Hippocampal formation (tissue), 2 donors: ENCODE measurements around the gene HDAC7.

Experiments used
- DNase-seq, 2 donors: peaks; one replicate each; lab custom pipeline; 2025; lab: John Stamatoyannopoulos, UW

Gene HDAC7

GRCh38 chr12:47819896-47820630 lies at the start of gene HDAC7:
TSS of gene HDAC7 (minus strand) at chr12:47819903. CDS start at chr12:47819785, 118 bp downstream.
- peak; percentile 71 to 78 for DNase-seq

DNA sequence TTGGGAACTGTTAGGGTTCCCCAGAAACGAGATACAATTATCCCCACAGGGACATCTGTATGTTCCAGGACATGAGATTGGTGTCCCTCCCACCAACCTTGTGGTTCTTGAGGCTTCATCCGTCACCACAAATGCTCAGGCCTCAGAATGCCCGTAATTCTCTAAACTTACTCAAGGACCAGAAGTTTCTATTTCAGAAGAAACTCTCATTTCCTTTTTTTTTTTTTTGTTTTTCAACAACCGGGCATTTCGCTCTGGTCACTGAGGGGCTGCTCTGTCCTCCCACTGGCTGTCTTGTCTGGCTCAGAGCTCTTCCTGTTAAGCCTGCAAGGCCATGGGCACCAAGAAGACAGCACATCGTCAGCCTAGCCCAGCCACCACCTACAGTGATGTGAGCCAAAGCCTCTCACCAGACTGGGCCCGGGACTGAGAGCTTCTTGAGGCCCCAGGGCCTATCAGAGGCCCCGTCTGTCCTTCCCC lies 48.9 kb upstream of the HDAC7 start:
- no peak for DNase-seq

GRCh38 chr12:47868041-47868440 lies 48.3 kb upstream of the HDAC7 start:
- DNase-seq, result no peak

DNA sequence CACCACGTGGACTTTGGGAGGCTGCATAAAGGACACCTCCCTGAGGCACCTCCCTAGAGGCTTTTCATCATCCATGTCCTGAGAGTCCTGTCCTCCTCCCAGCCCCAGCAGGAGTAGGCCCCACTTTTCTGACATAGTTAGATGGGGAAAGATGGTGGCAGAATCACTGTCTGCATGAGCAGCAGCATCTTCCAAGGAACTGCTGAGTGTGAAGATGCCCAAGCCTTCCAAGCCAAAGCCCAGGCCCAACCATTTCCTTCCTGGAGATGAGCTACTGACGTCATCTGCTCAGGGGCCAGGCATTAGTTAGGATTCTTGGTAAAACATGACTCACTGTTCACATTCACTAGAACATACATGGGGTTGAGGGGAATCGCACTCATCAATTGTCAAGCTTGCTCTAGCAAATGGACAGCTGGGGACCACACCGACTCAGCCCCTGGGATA lies 47.8 kb upstream of the HDAC7 start:
- no peak for DNase-seq

DNA sequence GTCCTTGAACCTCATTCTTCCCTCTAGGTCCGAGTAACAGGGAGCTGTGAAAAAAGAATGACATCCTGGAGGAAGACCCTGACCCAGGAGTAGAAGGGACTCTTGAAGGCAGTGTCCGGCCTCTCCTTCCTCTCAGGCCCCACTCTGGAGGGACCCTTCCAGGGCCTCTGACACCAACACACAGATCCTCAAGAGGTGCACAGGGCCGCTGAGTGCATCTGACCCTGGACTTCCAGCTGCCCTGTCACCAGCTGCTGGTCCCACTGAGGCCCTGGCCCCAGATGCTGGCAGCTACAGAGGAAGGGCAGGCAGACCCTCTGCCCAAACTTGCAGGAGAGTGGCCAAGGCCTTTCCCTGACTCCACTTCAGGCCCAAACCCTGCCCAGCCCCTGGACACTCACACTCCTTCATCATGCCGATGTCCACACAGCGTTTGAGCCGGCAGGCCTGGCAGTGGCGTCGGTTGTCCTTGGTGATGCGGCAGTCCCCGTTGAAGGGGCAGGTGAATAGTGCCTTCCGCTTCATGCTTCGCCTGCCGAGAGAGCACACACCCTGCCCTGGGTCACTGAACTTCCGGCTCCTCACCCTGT lies 45.0 kb upstream of the HDAC7 start:
- no peak for DNase-seq

DNA sequence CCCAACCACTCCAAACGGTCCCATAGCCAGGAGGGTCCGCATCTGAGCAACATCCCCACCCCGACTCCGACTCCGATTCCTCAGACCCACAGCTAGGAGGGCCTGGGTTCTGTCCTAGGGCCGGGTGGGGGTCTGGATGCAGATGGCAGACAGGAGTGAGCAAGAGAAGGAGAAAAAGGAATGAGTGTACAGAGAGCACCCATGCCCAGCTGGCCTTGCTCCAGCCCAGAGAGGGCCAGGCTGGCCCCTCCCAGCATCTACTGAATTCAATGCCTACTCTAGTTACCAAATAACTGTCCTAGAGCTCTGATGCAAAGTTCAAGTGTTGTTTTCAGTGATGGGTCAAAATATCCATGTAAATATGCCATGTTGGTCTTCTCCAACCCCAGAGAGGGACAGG lies 44.3 kb upstream of the HDAC7 start:
- no peak for DNase-seq

DNA sequence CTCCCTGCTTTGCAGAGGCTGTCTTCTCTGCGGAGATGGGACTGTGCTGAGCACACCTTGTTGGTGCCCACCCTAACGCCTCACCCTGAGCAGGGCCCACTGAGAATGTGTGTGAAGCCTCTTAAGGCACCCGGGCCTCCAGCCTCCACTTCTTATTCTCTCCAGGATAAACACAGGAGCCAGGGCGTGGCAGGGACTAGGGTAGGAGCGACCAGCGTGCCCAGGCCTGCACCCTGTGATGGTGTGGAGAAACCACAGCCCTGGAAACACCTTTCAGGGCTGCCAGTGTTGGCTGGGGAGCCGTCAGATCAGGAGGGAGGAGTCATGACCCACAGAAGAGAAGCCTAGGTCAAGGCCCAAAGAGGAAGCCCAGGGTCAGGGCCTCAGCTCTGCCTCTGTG lies 43.8 kb upstream of the HDAC7 start:
- no peak for DNase-seq

DNA sequence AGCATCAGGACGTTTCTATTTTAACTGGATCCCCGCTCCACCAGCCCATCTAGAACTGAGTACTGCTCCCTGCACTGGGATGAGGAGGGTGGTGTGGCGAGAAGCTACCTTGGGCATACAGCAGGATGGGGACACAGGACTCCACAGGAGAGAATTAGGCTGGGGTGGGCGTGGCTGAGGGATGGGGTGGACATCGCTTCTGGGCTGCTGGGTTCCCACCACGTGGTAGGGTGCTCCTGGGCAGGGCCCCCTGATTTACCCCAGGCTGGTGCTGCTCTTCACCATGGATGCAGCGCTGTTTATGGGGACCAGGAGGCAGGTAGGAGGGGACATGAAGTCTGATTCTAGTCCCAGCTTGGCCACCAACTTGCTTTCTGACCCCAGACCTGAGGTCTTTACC lies 43.2 kb upstream of the HDAC7 start:
- DNase-seq, result no peak

- DNase-seq, result no peak
Observed at GRCh38 chr12:47862167-47862750, 42.6 kb upstream of the HDAC7 start.

DNA sequence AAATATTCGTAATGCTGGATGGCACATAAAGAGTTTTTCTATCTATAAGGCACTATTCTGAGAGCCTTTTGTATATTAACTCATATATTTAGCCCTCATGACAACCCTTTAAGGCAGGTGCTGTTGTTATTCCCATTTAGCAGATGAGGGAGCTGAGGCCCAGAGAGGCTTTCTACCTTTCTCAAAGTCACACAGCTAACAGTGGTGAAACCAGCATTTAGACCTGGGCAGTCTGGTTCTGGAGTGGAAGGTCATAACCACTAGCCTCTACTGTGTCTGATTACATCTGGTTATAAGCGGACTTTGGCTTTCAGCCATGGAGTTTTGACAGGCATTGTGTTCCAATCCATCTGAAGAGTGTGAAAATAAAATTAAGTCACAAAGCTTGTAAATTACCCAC lies 41.2 kb upstream of the HDAC7 start:
- DNase-seq, result no peak

DNA sequence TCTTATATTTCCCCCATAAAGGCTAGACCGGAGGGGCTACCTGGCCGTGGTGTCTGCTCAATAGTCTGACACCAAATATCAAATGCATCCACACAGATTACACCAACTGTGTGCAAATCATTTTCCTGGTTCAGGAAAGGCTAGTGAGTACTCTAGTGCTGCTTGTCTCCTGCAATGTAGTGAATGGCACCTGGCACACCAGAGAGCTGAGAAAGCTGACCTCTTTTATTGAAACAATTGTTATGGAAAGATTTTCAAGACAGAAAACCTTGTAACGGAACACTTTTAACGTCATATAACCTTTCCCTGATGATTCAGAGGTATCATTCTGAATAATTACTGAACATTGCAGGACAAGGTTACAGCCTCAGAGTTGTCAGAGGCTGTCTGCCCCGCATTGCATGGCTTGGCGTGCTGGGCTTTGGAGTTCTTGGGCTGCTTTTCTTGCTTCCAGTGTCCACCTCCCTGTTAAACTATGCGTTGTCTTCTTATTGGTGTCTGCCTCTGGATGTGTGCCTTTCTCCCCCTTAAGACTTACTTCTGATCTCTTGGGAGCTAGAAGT lies 40.7 kb upstream of the HDAC7 start:
- no peak for DNase-seq

- DNase-seq, result no peak
Observed at GRCh38 chr12:47858511-47859266, 39.0 kb upstream of the HDAC7 start.

DNA sequence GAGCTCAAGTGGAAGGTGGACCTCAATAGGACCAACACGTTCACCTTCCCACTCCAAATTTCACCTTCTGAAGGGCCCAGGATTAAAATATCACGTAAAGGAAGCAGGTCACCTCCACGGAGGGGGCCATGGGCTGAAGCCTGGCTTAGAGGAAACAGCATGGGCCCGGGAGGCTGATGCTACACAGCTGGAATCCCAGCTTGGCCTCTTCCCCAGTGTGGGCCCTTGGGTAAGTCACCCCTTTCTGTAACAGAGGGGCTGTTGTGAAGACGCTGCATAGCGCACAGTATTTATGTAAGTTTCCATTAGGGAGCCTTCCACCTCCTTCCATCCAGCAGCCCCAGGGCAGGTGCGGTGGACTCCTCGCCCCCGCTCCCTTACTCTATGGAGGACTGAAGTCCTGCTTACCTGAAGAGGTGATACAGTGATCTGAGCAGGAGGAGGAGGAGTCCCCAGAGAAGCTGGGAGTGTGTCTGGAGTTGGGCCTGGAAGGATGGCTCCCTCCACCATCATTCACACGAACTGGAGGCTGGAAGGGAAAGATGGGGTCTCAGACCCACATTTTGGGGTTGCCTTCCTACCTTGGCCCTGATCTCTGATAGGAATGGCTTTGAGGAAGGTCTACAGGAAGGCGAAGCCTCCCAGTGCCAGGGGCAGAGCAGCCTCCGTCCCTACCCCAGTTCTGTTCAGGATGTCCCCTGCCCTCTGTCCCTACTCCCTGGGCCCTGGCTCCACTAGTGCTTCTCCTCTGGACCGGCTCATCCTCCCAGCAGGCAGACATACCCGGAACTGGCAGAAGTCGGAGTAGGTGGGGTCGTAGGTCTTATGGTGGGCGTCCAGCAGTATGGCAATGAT lies 37.2 kb upstream of the HDAC7 start:
- no peak for DNase-seq

GRCh38 chr12:47856094-47856493 lies 36.4 kb upstream of the HDAC7 start:
- DNase-seq, result no peak

- DNase-seq, result no peak
Observed at GRCh38 chr12:47855502-47855901, 35.8 kb upstream of the HDAC7 start.

DNA sequence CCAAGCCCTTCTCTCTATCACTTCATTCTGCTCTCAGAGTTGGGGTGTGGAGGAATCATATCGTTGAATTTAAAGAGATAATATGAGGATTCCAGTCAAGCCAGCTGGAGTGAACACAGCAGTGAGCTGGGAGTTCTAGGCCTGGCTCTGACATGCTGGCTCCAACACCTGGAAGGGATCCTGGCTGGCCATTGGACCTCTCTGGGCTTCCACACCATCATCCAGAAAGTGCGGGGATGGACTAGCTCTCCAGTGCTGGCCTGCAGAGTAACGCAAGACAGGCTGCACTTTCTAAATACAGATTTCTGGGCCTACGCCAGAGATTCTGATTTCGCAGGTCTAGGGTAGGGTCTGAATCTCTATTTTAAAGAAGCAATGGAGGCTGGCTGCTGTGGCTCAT lies 34.8 kb upstream of the HDAC7 start:
- DNase-seq, result no peak

DNA sequence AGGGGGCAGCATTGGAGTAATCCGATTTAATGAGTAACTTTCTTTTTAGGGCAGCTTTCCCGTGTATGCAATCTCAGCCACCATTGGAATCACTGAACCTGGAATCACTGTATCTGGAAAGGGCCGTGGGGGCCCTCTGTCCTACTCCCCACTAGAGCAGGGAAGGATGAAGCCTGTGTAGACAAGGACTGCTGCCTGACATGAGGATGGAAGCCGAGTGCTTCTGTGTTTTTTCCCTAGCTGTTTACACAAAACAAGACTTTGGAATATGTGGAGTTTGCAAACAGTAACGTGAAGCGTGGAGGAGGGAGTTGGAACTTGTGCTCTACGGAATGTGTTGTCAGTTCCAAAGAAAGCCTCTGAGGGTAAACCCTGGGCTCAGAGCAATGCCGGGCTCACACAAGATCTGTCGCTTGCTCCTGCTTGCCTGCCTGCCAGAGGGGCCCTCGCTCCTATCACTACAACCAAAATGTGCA lies 32.4 kb upstream of the HDAC7 start:
- no peak for DNase-seq

GRCh38 chr12:47851303-47851952 lies 31.7 kb upstream of the HDAC7 start:
- DNase-seq, result no peak

DNA sequence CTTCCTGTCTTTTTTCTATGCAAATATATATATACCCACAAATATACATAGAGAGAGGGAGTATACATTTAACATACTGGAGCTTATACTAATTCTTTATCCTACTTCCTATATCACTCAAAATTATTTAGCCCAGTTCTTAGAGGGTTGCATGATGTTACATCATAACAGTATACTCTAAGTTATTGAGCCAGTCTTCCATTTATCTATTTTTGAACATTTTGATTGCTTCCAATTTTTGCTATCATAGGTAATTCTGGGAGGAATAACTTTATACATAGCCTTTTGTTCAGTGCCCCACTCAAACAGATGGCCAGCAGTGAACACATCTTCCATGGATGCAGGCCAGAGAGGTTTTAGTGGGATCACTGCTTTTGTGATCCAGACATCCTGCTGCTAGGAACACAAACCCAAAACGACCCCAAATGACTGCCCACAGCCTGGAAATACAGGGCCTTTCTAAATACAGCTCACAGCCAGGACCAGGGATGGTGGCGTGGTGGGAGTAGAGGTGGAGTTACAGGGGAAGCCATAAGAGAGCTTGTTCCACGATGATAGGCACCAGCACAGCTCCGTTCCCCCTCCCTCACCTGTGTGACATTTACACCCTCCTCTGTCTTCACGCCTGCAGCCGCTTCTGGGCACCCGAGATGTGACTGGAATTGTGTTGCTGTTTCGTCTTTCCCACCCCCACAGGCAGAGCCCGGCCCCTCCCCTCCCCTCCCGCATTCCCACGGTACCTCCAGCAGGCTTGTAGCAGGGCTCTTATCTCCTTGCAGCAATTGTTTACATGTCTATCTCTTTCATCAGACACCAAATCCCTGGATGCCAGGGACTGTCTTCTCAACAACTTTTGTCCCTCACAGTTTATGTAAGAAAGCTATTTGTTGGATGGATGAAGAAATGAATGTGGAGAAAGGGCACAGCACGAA lies 30.7 kb upstream of the HDAC7 start:
- DNase-seq, result no peak
